ENCODE data around the gene FOXE3. TPM values are rescaled to one million over a fixed set of nuclear protein-coding genes. Genes with fewer than 3 reads are reported as not detected.

The FOXE3 gene
- total RNA-seq, 1 experiment from 2014 or later: 0.15 TPM

- no peak for DNase-seq
- H2BK15ac ChIP-seq (ENCODE audit: low read depth, low read length): no peak overlapping the region
- H3K4me1 ChIP-seq (ENCODE audit: insufficient read depth, low read length): no peaks in the 10 kb centered on the region
- no peaks in the 10 kb centered on the region for H4K20me1 ChIP-seq (ENCODE audit: control insufficient read depth, insufficient read depth, insufficient read length)
- no peak overlapping the region for H2BK120ac ChIP-seq (ENCODE audit: low read depth, low read length, poor library complexity, severe bottlenecking)
- H3K27ac ChIP-seq (ENCODE audit: insufficient read length, low read depth, low read length): no peak overlapping the region
- no peak overlapping the region for H4K91ac ChIP-seq (ENCODE audit: insufficient read length, low read depth, low read length)
- no peak overlapping the region for H3K18ac ChIP-seq (ENCODE audit: insufficient read length, low read depth, low read length)
- no peak overlapping the region for H3K4ac ChIP-seq (ENCODE audit: low read depth, low read length)
- no peak overlapping the region for H3K4me3 Mint-ChIP-seq
- TF ChIP-seq, protein P1, sequence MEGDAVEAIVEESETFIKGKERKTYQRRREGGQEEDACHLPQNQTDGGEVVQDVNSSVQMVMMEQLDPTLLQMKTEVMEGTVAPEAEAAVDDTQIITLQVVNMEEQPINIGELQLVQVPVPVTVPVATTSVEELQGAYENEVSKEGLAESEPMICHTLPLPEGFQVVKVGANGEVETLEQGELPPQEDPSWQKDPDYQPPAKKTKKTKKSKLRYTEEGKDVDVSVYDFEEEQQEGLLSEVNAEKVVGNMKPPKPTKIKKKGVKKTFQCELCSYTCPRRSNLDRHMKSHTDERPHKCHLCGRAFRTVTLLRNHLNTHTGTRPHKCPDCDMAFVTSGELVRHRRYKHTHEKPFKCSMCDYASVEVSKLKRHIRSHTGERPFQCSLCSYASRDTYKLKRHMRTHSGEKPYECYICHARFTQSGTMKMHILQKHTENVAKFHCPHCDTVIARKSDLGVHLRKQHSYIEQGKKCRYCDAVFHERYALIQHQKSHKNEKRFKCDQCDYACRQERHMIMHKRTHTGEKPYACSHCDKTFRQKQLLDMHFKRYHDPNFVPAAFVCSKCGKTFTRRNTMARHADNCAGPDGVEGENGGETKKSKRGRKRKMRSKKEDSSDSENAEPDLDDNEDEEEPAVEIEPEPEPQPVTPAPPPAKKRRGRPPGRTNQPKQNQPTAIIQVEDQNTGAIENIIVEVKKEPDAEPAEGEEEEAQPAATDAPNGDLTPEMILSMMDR (conservative IDR thresholded peaks at IDR 0.05): no peak
- H2BK12ac ChIP-seq (ENCODE audit: insufficient read length, low read depth, low read length): no peak overlapping the region
- WGBS (ENCODE audit: extremely low coverage, insufficient read length, low lambda C conversion rate): no CpG with 5 or more reads among the region's 6 CpGs
- no peak overlapping the region for H4K5ac ChIP-seq (ENCODE audit: insufficient read length, low read depth, low read length)
- no peak overlapping the region for H3K4me2 ChIP-seq (ENCODE audit: insufficient read depth, insufficient read length, low read length)
- no peak overlapping the region for H2BK20ac ChIP-seq (ENCODE audit: low read depth, low read length, poor library complexity, severe bottlenecking)
- H3K9ac ChIP-seq (ENCODE audit: extremely low read depth, insufficient read length, low read length): no peak overlapping the region
- no peak overlapping the region for H4K8ac ChIP-seq (replicated peaks; ENCODE audit: insufficient read length, low read depth, low read length)
- no peaks in the 10 kb centered on the region for H3K79me1 ChIP-seq (ENCODE audit: insufficient read depth, low read depth, low read length, poor library complexity, severe bottlenecking)
- no peaks in the 10 kb centered on the region for H3K79me2 ChIP-seq (ENCODE audit: insufficient read depth, low read length)
- no peak overlapping the region for H3K27ac Mint-ChIP-seq
- no peak overlapping the region for H2BK5ac ChIP-seq (ENCODE audit: insufficient read length, low read length)
- H3K23me2 ChIP-seq (ENCODE audit: insufficient read length, low read depth, low read length, poor library complexity, severe bottlenecking): no peaks in the 10 kb centered on the region
- H3K9me3 ChIP-seq (ENCODE audit: control insufficient read depth, low read depth, low read length): no peaks in the 10 kb centered on the region
- no peak overlapping the region for H3K14ac ChIP-seq (ENCODE audit: insufficient read depth, low read length)
- no peak overlapping the region for H2AK5ac ChIP-seq (ENCODE audit: insufficient read length, low read length)
- H3K27me3 ChIP-seq (ENCODE audit: insufficient read depth, low read length): peaks cover 3% of the 10 kb centered on the region; the same call in 1 of the 2 replicates
- no peaks in the 10 kb centered on the region for H3K36me3 Mint-ChIP-seq (ENCODE audit: insufficient read depth in 1 of 3, low read depth in 3 of 3)
- no peaks in the 10 kb centered on the region for H3K9me3 Mint-ChIP-seq
- no peak overlapping the region for H2AFZ ChIP-seq (ENCODE audit: low read length)
- no peak overlapping the region for H3T11ph ChIP-seq (ENCODE audit: low read length)
- no peak overlapping the region for H3K23ac ChIP-seq (ENCODE audit: insufficient read length, low read depth, low read length)
- peaks cover 20% of the 10 kb centered on the region for H3K27me3 Mint-ChIP-seq (ENCODE audit: low read depth)
- H3K4me1 Mint-ChIP-seq: peaks cover 0 to 2% of the 10 kb centered on the region in 2 experiments; a peak in 2 of 4 replicates
- no peak overlapping the region for H3K56ac ChIP-seq (ENCODE audit: insufficient read length, low read depth, low read length)
Observed at GRCh38 chr1:47385020-47385419, 31.1 kb upstream of the FOXE3 start.
